Lung (tissue), 12 donors: Measurements from ENCODE around the gene SPDYE1. TPM values are rescaled to one million over a fixed set of nuclear protein-coding genes. Genes with fewer than 3 reads are reported as not detected.
"Not testable (repeated sequence)": the region's sequence is repeated elsewhere in the genome, so short reads cannot be mapped to it uniquely, and the experiment has no call there.

Source experiments
- ATAC-seq: fragments of 200-7000 bp; cut with Tn5 transposase; one replicate; pipeline ENCODE4 v1.9.1; 2020; ENCODE audit warnings: moderate number of reproducible peaks; ENCODE audit not compliant: insufficient read depth, low FRiP score
- DNase-seq, 3 donors: peaks; one replicate each; pipeline ENCODE4 v3.0.0-alpha.2; 2013 to 2017
- H3K27ac ChIP-seq, 2 donors: one replicate each; pipeline ENCODE4 v1.5.1; 2013; ENCODE audit warnings: mild to moderate bottlenecking in 2 of 2, moderate library complexity in 2 of 2, control low read depth in 1 of 2, inconsistent platforms in 1 of 2, low read depth in 1 of 2, low read length in 1 of 2
- H3K27me3 ChIP-seq, 3 donors: one replicate each; pipeline ENCODE4 v1.5.1; 2013; ENCODE audit warnings: low read length in 2 of 3; ENCODE audit not compliant: control insufficient read depth in 3 of 3, insufficient read depth in 3 of 3
- H3K36me3 ChIP-seq, 4 donors: one replicate each; pipeline ENCODE4 v1.5.1; 2013; ENCODE audit warnings: low read length in 4 of 4, mild to moderate bottlenecking in 1 of 4, moderate library complexity in 1 of 4; ENCODE audit not compliant: control insufficient read depth in 4 of 4, insufficient read depth in 4 of 4
- H3K4me1 ChIP-seq, 5 donors: one replicate each; pipeline ENCODE4 v1.5.1; 2013; ENCODE audit warnings: low read length in 5 of 5, mild to moderate bottlenecking in 2 of 5, moderate library complexity in 1 of 5; ENCODE audit not compliant: control insufficient read depth in 5 of 5, insufficient read depth in 5 of 5
- H3K4me3 ChIP-seq: one replicate; pipeline ENCODE4 v1.5.1; 2013; ENCODE audit warnings: mild to moderate bottlenecking, control low read depth, moderate library complexity
- H3K9ac ChIP-seq, 2 donors: one replicate each; pipeline ENCODE4 v1.5.1; 2013; ENCODE audit warnings: low read length in 2 of 2, control low read depth in 1 of 2; ENCODE audit not compliant: insufficient read depth in 1 of 2
- H3K9me3 ChIP-seq, 4 donors: one replicate each; pipeline ENCODE4 v1.5.1; 2013; ENCODE audit warnings: low read length in 3 of 4, mild to moderate bottlenecking in 1 of 4, moderate library complexity in 1 of 4; ENCODE audit not compliant: control insufficient read depth in 4 of 4, insufficient read depth in 3 of 4
- WGBS, 2 donors: extraction: QIAGEN DNeasy Blood & Tissue Kit; methylation state at CpG; one replicate each; pipeline ENCODE4 v1.1.7; 2013; 5-methylcytosine and 5-hydroxymethylcytosine counted together
- polyA plus RNA-seq, 2 donors: library from polyadenylated mRNA; stranded (reverse); fragments of 200-250 nt; gene quantifications; one replicate each; pipeline ENCODE4 v1.2.1, GENCODE V29; 2013
- total RNA-seq, 2 donors: library from RNA; depleted of rRNA in 1 of 2; stranded (reverse); fragments of >200 nt in 1 of 2; gene quantifications; one replicate each; pipeline ENCODE4 v1.2.1, GENCODE V29; 2014 to 2021
- TF ChIP-seq, protein P1 (sequence below): IDR thresholded peaks from 2 replicates; pipeline ENCODE4 v1.5.1; 2012; ENCODE audit warnings: mild to moderate bottlenecking; ENCODE audit errors: control extremely low read depth, extremely low read depth
- donor health status: control.
- donor health status: control.
- donor health status: Bipolar disorder and iron deficiency.
- donor health status: healthy.
- donor health status: DM: yes; HTN: yes; CAD: no.

The SPDYE1 gene
- total and polyA plus RNA-seq, 4 donors: 0.09 TPM; not detected in 3

DNA sequence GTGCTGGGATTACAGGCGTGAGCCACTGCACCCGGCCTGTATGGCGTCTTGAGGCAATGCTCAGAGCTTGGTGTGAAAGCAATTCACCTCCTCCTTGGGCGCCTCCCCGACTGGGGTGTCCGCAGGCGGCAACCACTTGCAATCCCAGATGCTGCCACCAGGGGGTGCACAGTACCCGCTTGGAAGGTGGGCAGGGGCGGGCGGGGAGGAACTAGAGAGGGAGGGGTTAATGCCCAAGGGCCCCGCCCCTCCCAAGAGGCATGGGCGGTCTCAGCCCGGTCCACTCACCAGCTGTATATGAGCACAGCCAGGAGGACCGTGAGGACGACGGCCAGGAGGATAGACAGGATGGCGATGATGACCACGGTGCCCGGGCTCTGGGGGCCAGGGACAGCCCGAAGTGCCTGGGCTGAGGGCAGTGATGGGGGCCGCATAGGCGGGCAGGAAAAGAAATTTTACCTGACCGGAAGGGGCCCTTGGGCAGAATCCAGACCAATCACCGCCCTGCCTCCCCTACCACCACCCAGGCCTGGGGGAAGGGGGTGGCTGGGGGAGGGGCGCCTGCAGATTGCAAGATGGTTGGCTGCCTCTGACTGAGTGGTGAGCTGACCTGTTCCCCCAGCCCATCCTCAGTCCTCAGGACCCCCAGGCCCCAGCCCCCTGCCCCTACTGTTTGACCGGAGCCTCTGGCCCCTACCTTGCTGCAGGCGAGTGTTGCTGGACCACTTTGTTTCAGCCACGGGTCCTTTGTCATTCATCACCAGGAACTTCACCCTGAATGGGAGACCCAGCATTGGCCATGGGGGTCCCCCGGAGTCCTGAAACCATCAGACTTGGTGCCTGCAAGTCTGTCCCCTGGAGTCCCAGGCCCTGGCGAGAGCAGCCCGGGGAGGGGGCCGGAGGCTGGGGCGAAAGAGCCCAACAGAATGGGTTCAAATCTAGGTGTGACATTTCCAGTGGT, 11.5 kb upstream of the SPDYE1 start:
- TF ChIP-seq, protein P1, sequence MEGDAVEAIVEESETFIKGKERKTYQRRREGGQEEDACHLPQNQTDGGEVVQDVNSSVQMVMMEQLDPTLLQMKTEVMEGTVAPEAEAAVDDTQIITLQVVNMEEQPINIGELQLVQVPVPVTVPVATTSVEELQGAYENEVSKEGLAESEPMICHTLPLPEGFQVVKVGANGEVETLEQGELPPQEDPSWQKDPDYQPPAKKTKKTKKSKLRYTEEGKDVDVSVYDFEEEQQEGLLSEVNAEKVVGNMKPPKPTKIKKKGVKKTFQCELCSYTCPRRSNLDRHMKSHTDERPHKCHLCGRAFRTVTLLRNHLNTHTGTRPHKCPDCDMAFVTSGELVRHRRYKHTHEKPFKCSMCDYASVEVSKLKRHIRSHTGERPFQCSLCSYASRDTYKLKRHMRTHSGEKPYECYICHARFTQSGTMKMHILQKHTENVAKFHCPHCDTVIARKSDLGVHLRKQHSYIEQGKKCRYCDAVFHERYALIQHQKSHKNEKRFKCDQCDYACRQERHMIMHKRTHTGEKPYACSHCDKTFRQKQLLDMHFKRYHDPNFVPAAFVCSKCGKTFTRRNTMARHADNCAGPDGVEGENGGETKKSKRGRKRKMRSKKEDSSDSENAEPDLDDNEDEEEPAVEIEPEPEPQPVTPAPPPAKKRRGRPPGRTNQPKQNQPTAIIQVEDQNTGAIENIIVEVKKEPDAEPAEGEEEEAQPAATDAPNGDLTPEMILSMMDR: peak; percentile 3
- H3K27ac ChIP-seq, H3K36me3 ChIP-seq, H3K27me3 ChIP-seq, H3K9me3 ChIP-seq, H3K4me3 ChIP-seq, H3K9ac ChIP-seq, H3K4me1 ChIP-seq: not testable (repeated sequence)
- WGBS, 2 donors: 22% methylated on average over 17 to 31 of the region's 33 CpGs
- ATAC-seq (peak; percentile 60), DNase-seq (peak; percentile 36 to 57 (median 48))

- not testable (repeated sequence) for DNase-seq, H3K9me3 ChIP-seq, H3K27ac ChIP-seq, H3K27me3 ChIP-seq, ATAC-seq, H3K36me3 ChIP-seq, H3K4me1 ChIP-seq, H3K9ac ChIP-seq, H3K4me3 ChIP-seq
- WGBS, 2 donors: 86 to 90% methylated on average over 4 to 8 of the region's 9 CpGs
These were observed 10.2 kb upstream of the SPDYE1 start for GRCh38 chr7:43987476-43987875.

DNA sequence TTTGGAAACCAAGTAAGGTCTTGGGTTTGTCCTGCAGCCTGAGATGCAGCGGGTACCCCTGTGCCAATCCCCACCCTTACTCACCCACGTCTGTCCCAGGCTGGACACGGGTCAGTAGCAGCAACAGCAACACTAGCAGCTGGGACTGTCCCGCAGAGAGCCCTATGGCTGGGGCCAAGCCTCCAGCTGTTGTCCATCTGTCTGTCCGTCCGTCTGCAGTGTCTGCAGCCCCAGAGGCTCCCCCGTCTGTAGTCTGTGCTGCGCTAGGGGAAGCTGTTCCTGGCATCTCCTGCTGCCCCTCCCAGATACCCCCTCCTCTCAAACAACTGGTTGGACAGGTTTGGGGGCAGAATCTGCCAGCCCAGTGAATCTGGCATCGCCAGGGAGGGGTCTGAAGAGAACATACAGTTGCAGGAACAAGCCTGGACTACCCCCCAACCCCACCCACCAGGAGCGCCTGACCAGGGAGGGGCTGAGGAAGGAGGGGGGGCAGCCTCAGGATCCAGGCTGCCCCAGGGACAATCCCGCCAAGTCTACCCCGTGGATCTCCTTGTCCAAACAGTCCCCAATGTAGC, 7.6 kb upstream of the SPDYE1 start:
- H3K9ac ChIP-seq, H3K36me3 ChIP-seq, H3K4me3 ChIP-seq, H3K4me1 ChIP-seq, H3K27ac ChIP-seq, H3K27me3 ChIP-seq, H3K9me3 ChIP-seq, ATAC-seq: not testable (repeated sequence)
- DNase-seq: peak in 2 of 3 donors; percentile 23 to 34
- WGBS, 2 donors: 61 to 90% methylated on average over 12 of the region's 12 CpGs

GRCh38 chr7:43990829-43991228, 6.9 kb upstream of the SPDYE1 start:
- not testable (repeated sequence) for ATAC-seq

DNA sequence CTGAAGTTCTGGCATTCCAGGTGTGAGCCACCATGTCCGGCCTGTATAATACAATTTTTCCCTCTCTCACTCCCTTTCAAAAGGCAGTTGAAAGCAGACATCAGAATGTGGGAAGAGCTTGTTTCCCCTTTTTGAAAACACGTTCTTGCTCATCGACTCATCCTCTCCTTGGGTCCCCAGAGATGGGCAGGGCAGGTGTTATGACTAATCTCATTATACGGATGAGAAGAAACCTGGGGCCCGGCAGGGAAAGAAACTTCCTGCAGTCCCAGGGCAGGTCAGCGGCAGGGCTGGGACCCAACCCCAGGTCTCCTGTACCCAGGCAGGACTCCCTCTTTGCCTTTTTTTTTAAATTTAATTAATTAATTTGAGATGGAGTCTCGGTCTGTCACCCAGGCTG, 4.8 kb upstream of the SPDYE1 start:
- not testable (repeated sequence) for H3K9me3 ChIP-seq, DNase-seq, H3K27ac ChIP-seq, H3K36me3 ChIP-seq, H3K4me3 ChIP-seq, ATAC-seq, H3K9ac ChIP-seq, H3K4me1 ChIP-seq, H3K27me3 ChIP-seq
- 66 to 74% methylated on average over 7 of the region's 7 CpGs for WGBS, 2 donors

More at GRCh38 chr7:43990829-43991228, 6.9 kb upstream of the SPDYE1 start:
- H3K9me3 ChIP-seq, H3K27ac ChIP-seq, H3K4me3 ChIP-seq, DNase-seq, H3K9ac ChIP-seq, H3K36me3 ChIP-seq, H3K4me1 ChIP-seq, H3K27me3 ChIP-seq: not testable (repeated sequence)
- 97% methylated on average over 1 of the region's 1 CpG for WGBS, 2 donors

DNA sequence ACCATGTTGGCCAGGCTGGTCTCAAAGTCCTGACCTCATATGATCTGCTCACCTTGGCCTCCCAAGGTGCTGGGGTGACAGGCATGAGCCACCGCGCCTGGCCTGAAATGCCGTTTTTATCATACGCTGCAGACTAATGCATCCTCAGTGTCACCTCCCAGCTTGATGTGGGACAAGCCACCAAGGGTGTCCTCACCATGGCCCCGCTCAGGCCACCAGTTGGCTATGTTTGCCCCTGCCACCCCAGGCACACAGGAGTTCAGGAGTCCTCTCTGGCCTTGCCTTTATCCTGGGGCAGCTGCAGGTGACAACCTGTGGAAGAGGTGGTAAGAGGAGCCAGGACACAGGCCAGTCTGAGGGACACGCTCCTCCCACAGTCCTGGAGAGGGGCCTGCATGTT, 3.0 kb upstream of the SPDYE1 start:
- WGBS, 2 donors: 97% methylated on average over 6 of the region's 6 CpGs
- not testable (repeated sequence) for H3K9me3 ChIP-seq, H3K27ac ChIP-seq, DNase-seq, H3K9ac ChIP-seq, H3K36me3 ChIP-seq, H3K27me3 ChIP-seq, H3K4me1 ChIP-seq, H3K4me3 ChIP-seq, ATAC-seq

- H3K4me3 ChIP-seq, H3K4me1 ChIP-seq, H3K9me3 ChIP-seq, H3K27me3 ChIP-seq, H3K27ac ChIP-seq, ATAC-seq, DNase-seq, H3K36me3 ChIP-seq, H3K9ac ChIP-seq: not testable (repeated sequence)
- WGBS, 2 donors: 89 to 91% methylated on average over 7 of the region's 8 CpGs
These were observed 14.4 kb downstream of the SPDYE1 start for GRCh38 chr7:44012081-44012480.
